Brain microvascular endothelial cell (primary cell): ENCODE results near the gene RAB18.
A peak's percentile ranks its signal among the peaks of the same experiment; 100 is the strongest.

Experiments
- DNase-seq: peaks from one replicate; pipeline ENCODE4 v3.0.0-alpha.2; 2020
- H3K27ac ChIP-seq: fragments of 250-450 bp; sonication (Bioruptor Pico); 2 replicates; pipeline ENCODE4 v1.5.1; 2020; ENCODE audit warnings: mild to moderate bottlenecking, moderate library complexity
- H3K27me3 ChIP-seq: fragments of 250-450 bp; sonication (Bioruptor Pico); replicated peaks from 2 replicates; pipeline ENCODE4 v1.5.1; 2020; ENCODE audit warnings: mild to moderate bottlenecking
- H3K36me3 ChIP-seq: fragments of 250-450 bp; sonication (Bioruptor Pico); replicated peaks from 2 replicates; pipeline ENCODE4 v1.5.1; 2020; ENCODE audit warnings: mild to moderate bottlenecking
- H3K4me3 ChIP-seq: 2 replicates; pipeline ENCODE4 v1.5.1; 2011; ENCODE audit warnings: low read depth, mild to moderate bottlenecking, control low read depth, low read length, moderate library complexity
- in situ Hi-C: cut with HindIII; loops from 2 replicates; pipeline ENCODE4 v1.10.0; 2017; ENCODE audit warnings: low sequenced_read_pairs, low pct_ligation_motif_present
- TF ChIP-seq, protein P1 (sequence below): IDR thresholded peaks from 2 replicates; pipeline ENCODE4 v1.5.1; 2011; ENCODE audit warnings: low read depth, mild to moderate bottlenecking, moderate library complexity, low read length, control low read depth, inconsistent platforms; ENCODE audit errors: missing control alignments

RAB18 gene

DNA sequence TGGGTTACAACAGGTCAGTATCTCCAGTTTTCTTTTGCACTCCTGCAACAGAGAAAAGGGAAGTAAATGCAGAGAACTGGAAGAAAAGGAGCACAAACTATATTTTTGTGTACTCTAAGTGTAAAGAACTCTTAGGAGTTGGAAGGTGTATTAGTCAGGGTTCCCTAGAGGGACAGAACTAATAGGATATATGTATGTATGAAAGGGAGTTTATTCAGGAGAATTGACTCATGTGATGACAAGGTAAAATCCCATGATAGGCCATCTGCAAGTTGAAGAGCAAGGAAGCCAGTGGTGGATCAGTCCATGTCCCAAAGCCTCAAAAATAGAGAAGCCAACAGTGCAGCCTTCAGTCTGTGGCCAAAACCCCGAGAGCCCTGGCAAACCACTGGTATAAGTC is 22.6 kb upstream of the RAB18 start:
- H3K36me3 ChIP-seq = no peaks in the 10 kb centered on the region
- H3K27ac ChIP-seq = no peak overlapping the region
- in situ Hi-C loops = no loop called here
- TF ChIP-seq, protein P1, sequence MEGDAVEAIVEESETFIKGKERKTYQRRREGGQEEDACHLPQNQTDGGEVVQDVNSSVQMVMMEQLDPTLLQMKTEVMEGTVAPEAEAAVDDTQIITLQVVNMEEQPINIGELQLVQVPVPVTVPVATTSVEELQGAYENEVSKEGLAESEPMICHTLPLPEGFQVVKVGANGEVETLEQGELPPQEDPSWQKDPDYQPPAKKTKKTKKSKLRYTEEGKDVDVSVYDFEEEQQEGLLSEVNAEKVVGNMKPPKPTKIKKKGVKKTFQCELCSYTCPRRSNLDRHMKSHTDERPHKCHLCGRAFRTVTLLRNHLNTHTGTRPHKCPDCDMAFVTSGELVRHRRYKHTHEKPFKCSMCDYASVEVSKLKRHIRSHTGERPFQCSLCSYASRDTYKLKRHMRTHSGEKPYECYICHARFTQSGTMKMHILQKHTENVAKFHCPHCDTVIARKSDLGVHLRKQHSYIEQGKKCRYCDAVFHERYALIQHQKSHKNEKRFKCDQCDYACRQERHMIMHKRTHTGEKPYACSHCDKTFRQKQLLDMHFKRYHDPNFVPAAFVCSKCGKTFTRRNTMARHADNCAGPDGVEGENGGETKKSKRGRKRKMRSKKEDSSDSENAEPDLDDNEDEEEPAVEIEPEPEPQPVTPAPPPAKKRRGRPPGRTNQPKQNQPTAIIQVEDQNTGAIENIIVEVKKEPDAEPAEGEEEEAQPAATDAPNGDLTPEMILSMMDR = no peak
- DNase-seq = no peak
- H3K4me3 ChIP-seq = no peak overlapping the region
- H3K27me3 ChIP-seq = no peaks in the 10 kb centered on the region

DNA sequence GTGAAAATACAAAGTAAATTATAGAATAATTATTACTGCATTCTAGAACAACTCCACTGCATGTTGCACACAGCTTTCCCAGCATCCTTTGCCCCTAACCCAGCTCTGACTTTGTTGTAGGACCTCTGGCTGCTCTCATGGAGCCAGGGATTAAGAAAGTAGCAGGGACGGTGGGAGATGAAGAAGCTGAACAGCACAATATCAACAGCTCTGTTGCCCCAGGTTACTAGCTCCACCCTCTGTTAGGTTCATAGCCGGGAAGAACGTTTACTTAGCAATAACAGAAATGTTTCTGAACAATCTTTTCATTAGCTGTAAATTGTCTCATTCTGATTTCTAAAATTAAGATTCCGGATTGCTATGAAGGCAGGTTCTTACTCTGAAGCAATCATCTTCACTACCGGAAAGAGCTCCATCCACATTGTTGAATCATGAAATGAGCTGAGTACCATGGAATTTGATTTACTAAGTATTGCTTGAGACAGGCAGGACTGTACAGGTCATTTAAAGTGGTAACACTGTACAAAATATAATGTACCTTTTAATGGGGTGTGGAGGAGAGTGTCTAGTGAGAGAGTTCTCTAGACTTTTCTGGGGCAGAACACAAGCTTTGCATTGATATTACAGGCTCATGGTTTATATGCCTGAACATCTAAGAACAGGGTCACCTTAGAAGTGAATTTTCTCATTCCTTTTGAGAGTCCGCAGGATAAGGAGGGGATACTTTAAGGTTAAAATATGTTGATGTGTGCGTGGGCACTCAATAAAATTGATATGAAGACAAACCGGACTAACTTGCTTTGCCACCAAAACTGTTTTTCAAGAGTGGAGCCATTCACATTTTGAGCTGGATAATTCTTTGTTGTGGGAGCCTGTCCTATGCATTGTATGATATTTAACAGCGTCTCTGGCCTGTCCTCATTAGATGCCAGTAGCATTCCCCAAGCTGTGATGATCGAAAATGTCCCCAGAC is 20.8 kb upstream of the RAB18 start:
- in situ Hi-C loops = no loop called here

DNA sequence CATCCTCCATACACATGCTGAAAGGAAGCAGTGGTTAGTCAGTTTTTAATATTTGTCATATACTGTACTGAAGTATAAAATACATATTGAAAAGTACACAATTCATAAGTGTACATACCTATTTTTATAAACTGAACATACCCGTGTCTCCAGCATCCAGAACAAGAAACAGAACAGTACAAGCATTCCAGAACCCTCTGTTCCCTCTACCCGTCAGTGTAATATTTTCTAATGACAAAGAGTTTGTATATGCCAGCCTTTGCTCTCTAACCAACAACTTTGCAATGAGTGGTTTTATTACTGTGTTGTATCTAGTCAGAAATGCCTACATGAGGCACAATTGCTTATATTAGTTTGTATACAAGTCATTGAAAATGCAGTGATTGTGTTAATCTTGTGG is 18.7 kb upstream of the RAB18 start:
- Histone ChIP-seq H3K27ac (no peak overlapping the region), H3K4me3 (no peak overlapping the region), H3K36me3 (no peaks in the 10 kb centered on the region), H3K27me3 (no peaks in the 10 kb centered on the region)
- in situ Hi-C loops = no loop called here
- DNase-seq = no peak
- TF ChIP-seq, protein P1 = no peak

More for the DNA sequence above, 20.8 kb upstream of the RAB18 start:
- TF ChIP-seq, protein P1 = no peak
- Histone ChIP-seq H3K27ac (no peak overlapping the region), H3K27me3 (no peaks in the 10 kb centered on the region), H3K36me3 (no peaks in the 10 kb centered on the region), H3K4me3 (no peak overlapping the region)
- DNase-seq = peak; percentile 1

DNA sequence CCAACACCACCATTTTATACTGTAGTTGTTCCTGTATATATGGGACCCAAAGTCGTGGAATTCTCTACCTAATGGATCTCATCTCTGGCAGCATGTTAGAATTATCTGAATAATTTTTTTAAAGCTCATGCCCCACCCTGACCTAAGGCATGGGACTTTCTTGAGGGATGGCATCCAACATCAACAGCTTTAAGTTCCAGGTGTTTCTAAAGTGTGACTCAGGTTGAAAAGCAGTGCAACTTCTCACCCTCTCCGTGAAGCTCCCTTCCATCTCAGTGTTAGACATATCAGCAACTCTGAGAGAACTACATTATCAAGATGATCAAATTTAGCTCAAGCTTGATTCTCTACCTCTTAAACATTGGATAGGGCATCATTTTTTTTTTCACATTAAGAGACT is 18.1 kb upstream of the RAB18 start:
- no peak for DNase-seq
- in situ Hi-C loops = no loop called here
- Histone ChIP-seq H3K27me3 (no peaks in the 10 kb centered on the region), H3K4me3 (no peak overlapping the region), H3K36me3 (no peaks in the 10 kb centered on the region), H3K27ac (no peak overlapping the region)
- TF ChIP-seq, protein P1 = no peak

DNA sequence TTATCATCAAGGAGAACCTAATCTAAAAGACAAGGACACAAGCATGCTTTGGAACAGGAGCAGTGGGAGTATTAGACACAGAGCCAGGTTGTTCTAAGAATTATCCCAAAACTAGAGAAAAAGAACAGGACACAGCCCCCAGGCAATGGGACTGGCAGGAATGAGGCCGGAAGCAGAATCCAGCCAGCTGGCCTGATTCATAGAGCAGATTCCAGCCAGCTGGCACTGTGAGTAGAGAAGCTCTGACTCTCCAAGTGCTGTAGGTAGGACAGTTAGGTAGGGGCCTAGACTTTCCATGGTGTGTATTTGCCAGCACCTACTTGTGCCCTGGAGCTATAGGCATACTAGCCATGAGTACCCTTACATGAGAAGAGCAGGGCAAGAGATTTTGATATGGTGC is 13.3 kb upstream of the RAB18 start:
- TF ChIP-seq, protein P1 = no peak
- in situ Hi-C loops = no loop called here
- DNase-seq = no peak
- Histone ChIP-seq H3K36me3 (no peaks in the 10 kb centered on the region), H3K27me3 (no peaks in the 10 kb centered on the region), H3K4me3 (no peak overlapping the region), H3K27ac (no peak overlapping the region)
